PC-3 (cell line): Measurements from ENCODE around the gene CDS1.

Source experiments
- CTCF ChIP-seq: fragments of 300-600 bp; sonication (generic); conservative IDR thresholded peaks from 2 replicates; pipeline ENCODE4 v1.5.1; 2017; ENCODE audit warnings: antibody characterized with exemption, low read depth, mild to moderate bottlenecking, low read length
- EZH2 ChIP-seq: fragments of 300-600 bp; sonication (generic); IDR thresholded peaks from one replicate; pipeline ENCODE4 v1.6.1; 2017; ENCODE audit warnings: antibody characterized with exemption, mild to moderate bottlenecking, low read length; ENCODE audit not compliant: unreplicated experiment

GRCh38 chr4:84563002-84563401 lies 19.9 kb upstream of the CDS1 start:
- TF ChIP-seq CTCF (no peak), EZH2 (no peak)
